ENCODE measurements around the gene STX19. TPM values are rescaled to one million over a fixed set of nuclear protein-coding genes. Genes with fewer than 3 reads are reported as not detected.

The STX19 gene
- total and polyA plus RNA-seq, 2 experiments from 2014 or later, result not detected

Small RNA genes within 50 kb of the gene (small RNA-seq; reads per million reads assigned to genes)
- gene RF00019 (ENCODE audit: low read depth, low replicate concordance) (not detected), gene RNU6-511P (ENCODE audit: low read depth, low replicate concordance) (not detected)

Other genes with a start within 250 kb of the STX19 start
- gene PROS1, start 54.7 kb downstream of the STX19 start, total RNA-seq (2014; rRNA removed; shearing (Covaris generic)), result 25.6 and 26.4 TPM in 2 replicates
- gene PROS1, start 54.7 kb downstream of the STX19 start, polyA plus RNA-seq (2016; fragmentation: Nextera tagmentation; extraction: Ambion mirVana), result 17.1 and 19.6 TPM in 2 replicates
- gene ARL13B, start 48.4 kb downstream of the STX19 start, total RNA-seq (2014; rRNA removed; shearing (Covaris generic)), result 6.1 and 15.0 TPM in 2 replicates
- gene ARL13B, start 48.4 kb downstream of the STX19 start, polyA plus RNA-seq (2016; fragmentation: Nextera tagmentation; extraction: Ambion mirVana), result 16.9 and 18.2 TPM in 2 replicates
- gene DHFR2, start 34.3 kb upstream of the STX19 start, total RNA-seq (2014; rRNA removed; shearing (Covaris generic)), result 3.7 and 4.1 TPM in 2 replicates
- 3.4 and 3.9 TPM in 2 replicates for gene DHFR2, start 34.3 kb upstream of the STX19 start, polyA plus RNA-seq (2016; fragmentation: Nextera tagmentation; extraction: Ambion mirVana)
- 6.2 and 22.4 TPM in 2 replicates for gene NSUN3, start 34.5 kb upstream of the STX19 start, total RNA-seq (2014; rRNA removed; shearing (Covaris generic))
- 4.8 and 6.4 TPM in 2 replicates for gene NSUN3, start 34.5 kb upstream of the STX19 start, polyA plus RNA-seq (2016; fragmentation: Nextera tagmentation; extraction: Ambion mirVana)

All from GM23248 (cell line).